Measurements from ENCODE around the gene VTI1A. TPM values are rescaled to one million over a fixed set of nuclear protein-coding genes. Genes with fewer than 3 reads are reported as not detected.

VTI1A gene
- total and polyA plus RNA-seq, 2 of the 13 experiments (the other 11 are each of a cell fraction or from before 2014, with no cell fraction given), result 11.7 to 32.7 TPM

DNA sequence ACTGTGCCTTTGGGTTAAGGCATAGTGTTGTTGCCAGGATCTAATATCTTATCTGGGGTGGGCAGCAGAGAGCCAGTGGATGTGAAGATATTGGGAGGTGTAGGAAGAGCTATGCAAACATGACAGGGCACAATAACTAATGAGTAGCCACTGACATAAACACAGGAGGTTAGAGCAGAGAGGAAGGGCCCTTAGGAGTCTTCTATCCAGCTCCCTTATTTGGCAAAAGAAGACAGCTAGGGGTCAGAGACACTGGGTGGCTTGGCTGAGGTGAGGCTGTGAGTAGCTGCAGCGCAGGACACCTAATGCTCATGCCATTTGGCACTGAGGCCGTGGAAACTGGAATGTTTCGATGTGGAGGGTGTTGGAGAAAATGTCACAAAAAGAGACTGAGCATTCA lies 326.8 kb downstream of the VTI1A start (continued):
- TF ChIP-seq TCF7 (IDR thresholded peaks at IDR 0.05; ENCODE audit: low read depth) (no peak), SRF (IDR thresholded peaks at IDR 0.05; ENCODE audit: low read depth, low read length) (peak; percentile 53; the same call in 1 of the 2 replicates), CREM (IDR thresholded peaks at IDR 0.05) (no peak), CREM (CRISPR knock-in tag; IDR thresholded peaks at IDR 0.05) (no peak), ZNF354B (CRISPR knock-in tag; IDR thresholded peaks at IDR 0.05) (no peak), BCL6 (CRISPR knock-in tag; IDR thresholded peaks at IDR 0.05) (no peak), ZNF562 (CRISPR knock-in tag; IDR thresholded peaks at IDR 0.05; ENCODE audit: borderline replicate concordance) (no peak), ZNF282 (IDR thresholded peaks at IDR 0.05; ENCODE audit: partially characterized antibody) (no peak), MYC (CRISPR knock-in tag; IDR thresholded peaks at IDR 0.05; ENCODE audit: borderline replicate concordance) (no peak), ZFP1 (CRISPR knock-in tag; IDR thresholded peaks at IDR 0.05) (no peak), MLLT10 (CRISPR knock-in tag; IDR thresholded peaks at IDR 0.05) (no peak), ZFX (CRISPR knock-in tag; IDR thresholded peaks at IDR 0.05; ENCODE audit: low read depth) (no peak), ZIK1 (CRISPR knock-in tag; IDR thresholded peaks at IDR 0.05; ENCODE audit: borderline replicate concordance, low read depth) (no peak), FOXM1 (CRISPR knock-in tag; IDR thresholded peaks at IDR 0.05) (no peak)
- TF ChIP-seq, protein P1, sequence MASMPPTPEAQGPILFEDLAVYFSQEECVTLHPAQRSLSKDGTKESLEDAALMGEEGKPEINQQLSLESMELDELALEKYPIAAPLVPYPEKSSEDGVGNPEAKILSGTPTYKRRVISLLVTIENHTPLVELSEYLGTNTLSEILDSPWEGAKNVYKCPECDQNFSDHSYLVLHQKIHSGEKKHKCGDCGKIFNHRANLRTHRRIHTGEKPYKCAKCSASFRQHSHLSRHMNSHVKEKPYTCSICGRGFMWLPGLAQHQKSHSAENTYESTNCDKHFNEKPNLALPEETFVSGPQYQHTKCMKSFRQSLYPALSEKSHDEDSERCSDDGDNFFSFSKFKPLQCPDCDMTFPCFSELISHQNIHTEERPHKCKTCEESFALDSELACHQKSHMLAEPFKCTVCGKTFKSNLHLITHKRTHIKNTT (CRISPR knock-in tag; IDR thresholded peaks at IDR 0.05), result no peak
- TF ChIP-seq, protein P2, sequence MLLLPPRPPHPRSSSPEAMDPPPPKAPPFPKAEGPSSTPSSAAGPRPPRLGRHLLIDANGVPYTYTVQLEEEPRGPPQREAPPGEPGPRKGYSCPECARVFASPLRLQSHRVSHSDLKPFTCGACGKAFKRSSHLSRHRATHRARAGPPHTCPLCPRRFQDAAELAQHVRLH (CRISPR knock-in tag; IDR thresholded peaks at IDR 0.05; ENCODE audit: borderline replicate concordance, low read depth), result no peak
- TF ChIP-seq, protein P3, sequence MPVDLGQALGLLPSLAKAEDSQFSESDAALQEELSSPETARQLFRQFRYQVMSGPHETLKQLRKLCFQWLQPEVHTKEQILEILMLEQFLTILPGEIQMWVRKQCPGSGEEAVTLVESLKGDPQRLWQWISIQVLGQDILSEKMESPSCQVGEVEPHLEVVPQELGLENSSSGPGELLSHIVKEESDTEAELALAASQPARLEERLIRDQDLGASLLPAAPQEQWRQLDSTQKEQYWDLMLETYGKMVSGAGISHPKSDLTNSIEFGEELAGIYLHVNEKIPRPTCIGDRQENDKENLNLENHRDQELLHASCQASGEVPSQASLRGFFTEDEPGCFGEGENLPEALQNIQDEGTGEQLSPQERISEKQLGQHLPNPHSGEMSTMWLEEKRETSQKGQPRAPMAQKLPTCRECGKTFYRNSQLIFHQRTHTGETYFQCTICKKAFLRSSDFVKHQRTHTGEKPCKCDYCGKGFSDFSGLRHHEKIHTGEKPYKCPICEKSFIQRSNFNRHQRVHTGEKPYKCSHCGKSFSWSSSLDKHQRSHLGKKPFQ (CRISPR knock-in tag; IDR thresholded peaks at IDR 0.05; ENCODE audit: insufficient replicate concordance), result peak; percentile 19

All from HepG2 (cell line).